HG03060 (cell line): ENCODE results near the gene POU3F1.

Experiments used
- ATAC-seq: cut with Tn5 transposase; IDR thresholded peaks from one replicate; pipeline ENCODE4 v1.9.1; 2021; ENCODE audit warnings: low read depth, moderate number of reproducible peaks; ENCODE audit not compliant: unreplicated experiment

Gene POU3F1

GRCh38 chr1:38046333-38046883 is at the start of gene POU3F1:
Gene POU3F1, minus strand, starts transcription at chr1:38046793. Its CDS starts 50 bp downstream, at chr1:38046743.
- no peak for ATAC-seq

DNA sequence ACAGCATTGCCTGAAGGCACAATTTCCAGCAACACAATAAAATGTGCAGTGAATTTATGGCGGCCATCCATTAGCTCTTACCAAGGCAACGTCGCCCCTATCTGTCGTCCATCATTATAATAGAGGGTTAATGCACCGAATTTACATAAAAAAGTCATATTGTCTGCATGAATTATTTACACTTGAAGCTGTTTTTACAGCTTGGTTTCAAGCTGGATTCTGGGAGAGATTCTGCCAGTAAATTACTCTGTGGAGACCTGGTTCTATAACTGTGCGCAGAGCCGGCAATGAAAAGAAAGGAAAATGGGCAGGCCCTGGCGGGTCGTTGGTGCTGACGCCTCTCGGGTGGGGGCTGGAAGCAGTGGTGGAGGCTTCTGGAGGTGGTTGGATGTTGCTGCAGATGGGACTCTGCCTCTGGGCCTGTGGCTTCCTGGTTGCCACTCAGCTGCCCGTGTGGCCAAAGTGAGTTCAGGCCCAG is 48.9 kb upstream of the POU3F1 start:
- ATAC-seq: no peak

DNA sequence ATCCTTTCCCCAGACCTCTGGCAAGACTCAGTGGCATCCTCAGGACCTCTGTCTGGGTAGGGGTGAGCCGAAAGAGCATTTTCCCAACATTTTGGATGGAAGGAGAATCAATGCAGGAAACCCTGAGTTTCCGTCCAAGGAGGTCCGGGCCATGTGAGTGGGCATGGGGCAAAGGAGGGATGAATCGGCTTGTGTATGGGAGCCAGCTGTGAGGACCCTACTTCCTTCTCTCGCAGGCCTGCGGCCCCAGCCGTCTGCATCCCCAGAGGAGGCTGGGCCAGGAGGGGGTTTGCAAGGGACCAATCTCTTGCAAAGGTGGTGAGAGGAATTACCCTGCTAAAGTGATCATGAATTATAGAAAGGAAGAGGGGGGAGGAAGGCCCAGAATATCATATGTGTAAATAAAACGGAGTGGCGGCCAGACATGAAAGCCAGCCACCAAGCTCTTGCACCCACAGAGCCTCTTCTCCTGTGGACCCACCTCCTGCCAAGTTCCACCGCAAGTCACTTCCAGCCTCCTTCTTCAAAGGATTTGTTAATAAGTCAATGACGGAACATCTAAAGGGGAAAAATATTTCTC is 48.2 kb upstream of the POU3F1 start:
- no peak for ATAC-seq

DNA sequence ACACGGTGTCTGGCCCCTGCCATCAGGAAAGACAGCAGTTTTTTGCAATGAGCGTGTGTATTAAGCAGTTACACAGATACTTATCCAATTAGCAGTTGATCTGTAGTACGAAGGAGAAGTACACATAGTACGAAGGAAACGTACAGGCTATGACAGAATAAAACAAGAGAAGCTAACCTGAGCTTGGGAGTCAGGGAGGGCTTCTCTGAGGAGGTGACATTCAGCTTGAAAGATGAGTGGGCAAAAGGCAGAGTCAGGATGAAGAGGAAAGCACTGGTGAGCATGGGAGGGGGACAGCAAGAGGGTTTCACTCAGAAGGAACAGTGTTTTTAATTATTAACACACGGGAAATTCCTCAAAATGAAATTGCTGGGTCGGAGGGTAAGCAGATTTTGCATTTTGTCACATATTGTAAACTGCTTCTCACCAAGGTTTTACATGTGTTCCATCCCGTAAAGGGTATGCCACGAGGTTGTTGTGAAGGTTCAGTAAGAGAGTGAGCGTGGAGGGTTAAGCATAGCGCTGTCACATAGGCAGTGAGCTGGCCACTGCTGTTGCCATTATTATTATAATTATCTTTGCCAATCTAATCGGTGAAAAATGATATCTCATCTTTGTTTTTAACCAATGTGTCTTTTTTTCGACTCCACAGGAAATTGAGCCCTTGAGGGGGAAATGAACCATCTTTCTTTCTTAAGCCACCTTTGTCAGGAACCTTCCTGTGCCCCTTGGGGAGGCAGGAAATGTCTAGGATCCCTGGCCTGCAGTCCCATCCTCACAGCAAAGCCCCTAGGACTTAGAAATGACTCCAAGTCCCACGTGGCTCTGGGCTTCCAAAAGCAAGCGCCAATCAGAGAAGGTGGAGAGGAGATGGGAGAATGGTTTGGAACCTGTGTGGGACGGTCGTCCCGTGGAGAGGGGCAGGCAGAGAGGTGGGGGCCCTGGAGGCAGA is 47.3 kb upstream of the POU3F1 start:
- no peak for ATAC-seq

DNA sequence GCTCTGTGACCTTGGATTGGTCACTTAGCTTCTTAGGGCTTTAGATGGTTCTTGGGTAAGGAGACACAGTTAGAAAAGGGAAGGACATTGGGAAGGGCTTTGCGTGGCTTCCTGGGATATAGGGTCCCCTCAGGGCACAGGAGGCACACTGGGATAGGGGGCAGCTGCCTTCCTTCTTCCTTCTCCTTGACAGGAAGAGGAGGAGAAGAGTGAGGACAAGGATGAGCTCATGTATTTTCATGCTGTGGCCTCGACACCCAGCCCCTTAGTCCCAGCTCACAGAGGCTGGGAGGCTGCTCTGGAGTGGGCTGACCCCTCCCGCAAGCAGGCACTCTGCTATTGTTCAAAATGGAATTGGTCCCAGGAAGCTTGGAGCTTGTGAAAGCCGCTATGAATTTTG is 45.7 kb upstream of the POU3F1 start:
- no peak for ATAC-seq

DNA sequence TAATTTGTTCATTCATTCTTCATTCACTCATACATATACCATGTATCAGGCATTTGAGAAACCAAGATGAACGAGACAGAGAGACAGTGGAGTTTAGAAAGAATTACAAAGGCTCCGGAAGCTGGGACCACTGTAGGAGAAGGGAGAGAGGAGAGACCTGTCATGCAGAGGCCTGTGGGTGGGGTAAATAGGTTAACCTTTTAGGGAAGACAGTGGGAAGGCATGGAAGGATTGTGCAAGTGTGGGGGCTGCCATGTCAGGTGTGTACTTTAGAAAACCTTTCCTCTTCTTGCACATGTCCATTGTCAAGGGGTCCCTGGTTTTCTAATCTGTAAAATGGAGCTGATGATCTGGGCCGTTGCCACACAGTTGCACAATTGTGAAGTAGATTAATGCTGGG is 44.2 kb upstream of the POU3F1 start:
- no peak for ATAC-seq

- no peak for ATAC-seq
Observed at GRCh38 chr1:38089712-38090360, 43.2 kb upstream of the POU3F1 start.

- ATAC-seq: no peak
Observed at GRCh38 chr1:38088791-38089190, 42.2 kb upstream of the POU3F1 start.

DNA sequence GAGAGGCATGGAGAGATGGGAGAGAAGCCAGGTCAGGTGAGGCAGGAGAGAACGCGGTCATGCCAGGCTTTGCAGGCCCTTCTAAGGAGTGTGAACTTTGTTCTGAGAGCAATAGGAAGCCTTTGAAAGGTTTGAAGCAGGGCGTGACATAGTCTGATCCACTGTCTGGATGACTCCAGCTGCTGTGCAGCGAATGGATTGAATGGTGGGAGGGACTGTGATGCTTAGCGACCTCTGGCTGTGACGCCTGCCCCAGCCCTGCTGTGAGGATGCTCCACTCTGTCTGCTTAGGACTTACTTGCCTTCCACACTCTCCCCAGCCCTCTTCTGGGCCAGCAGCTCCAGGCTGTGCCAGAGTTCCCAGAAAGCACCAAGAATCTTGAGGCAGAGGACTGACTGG is 41.8 kb upstream of the POU3F1 start:
- ATAC-seq: no peak

DNA sequence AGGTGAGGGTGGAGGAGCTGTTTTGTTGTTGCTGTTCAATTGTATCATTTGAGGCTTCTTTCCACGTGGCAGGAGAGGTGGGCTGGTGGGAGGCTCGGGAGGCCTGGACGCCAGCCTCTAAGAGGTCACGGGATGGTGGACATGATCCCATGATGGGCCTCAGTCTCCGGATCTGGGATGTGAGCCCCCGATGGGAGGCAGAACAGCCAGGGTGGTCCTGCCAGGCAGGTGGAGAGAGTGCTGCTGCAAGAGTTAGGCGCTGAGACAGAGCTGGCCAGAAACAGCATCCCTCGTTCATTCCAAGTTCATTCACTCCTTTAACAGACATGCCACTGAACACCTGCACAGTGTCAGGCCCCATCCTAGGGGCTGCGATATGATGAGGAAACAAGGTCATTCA is 41.1 kb upstream of the POU3F1 start:
- ATAC-seq: no peak

DNA sequence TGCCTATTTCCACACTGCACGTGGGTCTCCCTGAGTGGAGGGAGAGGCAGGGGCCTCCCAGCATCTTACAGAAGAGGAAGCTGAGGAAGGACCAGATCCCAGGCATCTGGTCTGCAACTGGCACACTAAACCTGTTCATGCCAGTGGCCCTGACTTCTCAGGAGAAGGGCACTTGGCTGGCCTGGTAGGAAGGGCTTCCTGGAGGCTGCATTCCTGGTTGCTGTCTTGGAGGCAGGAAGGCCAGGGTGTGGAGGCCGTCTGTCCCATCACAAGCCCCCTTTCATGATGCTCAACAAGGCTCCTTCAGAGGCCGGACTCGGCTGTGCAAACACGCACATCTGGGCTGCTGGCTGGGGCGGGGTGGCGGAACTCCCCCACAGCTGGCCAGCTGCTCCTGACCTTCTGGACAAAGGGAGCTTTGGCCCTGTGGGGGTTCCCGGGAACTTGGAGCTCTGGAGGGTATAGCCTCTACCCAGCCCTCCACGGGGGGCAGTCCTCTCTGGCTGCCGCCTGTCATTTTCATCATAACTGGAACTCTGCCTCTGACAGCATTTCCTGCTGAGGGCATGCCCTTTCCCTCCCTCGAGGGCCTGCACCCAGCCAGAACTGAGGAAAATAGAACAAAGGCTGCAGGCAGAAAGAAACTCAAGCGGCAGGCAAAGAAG is 39.2 kb upstream of the POU3F1 start:
- no peak for ATAC-seq

DNA sequence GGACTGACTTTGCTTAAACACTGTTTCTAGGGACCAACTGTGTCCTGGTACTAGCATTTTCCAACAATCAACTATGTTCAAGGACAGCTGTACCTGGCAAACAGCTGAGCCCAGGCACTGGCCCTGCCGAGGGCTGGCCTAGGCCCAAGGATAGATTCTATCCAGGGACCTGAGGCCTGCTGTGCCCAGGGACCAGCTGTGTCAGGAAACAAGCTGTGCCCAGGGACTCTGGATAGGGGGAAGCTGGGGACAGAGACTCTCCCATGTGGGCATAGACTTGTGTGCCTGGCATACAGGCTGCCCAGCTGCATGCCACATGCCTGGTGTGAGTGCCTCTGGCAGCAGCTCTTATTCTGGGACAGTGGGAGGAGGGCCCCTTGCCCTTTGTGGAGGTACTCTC is 38.1 kb upstream of the POU3F1 start:
- no peak for ATAC-seq

- ATAC-seq: no peak
Observed at GRCh38 chr1:38084113-38084512, 37.5 kb upstream of the POU3F1 start.

- no peak for ATAC-seq
Observed at GRCh38 chr1:38083541-38083940, 36.9 kb upstream of the POU3F1 start.

DNA sequence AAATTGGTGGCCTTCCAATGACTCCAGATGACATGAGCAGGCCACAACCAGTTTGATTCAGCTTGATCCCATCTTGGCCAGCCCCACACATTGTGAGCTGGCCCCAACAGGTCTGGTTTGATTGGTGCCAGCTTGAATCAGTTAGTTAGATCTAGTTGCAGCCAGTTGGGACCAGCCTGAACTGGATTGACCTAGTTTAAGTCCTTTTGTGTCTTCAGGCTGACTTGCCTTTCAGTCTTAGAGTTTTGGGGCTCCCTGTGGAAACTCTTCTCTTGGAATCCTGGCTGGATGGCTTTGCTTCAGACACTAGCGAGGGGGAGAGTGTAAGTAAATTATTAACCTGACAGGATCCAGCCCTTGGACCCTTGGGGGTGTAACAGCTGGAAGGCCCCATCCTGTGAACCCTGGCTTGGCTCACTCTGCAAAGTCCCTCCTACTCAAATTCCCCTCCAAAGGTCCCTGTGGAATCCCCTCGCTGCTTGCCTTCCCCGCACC is 36.2 kb upstream of the POU3F1 start:
- no peak for ATAC-seq

- ATAC-seq: no peak
Observed at GRCh38 chr1:38079019-38079418, 32.4 kb upstream of the POU3F1 start.

GRCh38 chr1:38077523-38078147 is 31.0 kb upstream of the POU3F1 start:
- ATAC-seq: no peak

DNA sequence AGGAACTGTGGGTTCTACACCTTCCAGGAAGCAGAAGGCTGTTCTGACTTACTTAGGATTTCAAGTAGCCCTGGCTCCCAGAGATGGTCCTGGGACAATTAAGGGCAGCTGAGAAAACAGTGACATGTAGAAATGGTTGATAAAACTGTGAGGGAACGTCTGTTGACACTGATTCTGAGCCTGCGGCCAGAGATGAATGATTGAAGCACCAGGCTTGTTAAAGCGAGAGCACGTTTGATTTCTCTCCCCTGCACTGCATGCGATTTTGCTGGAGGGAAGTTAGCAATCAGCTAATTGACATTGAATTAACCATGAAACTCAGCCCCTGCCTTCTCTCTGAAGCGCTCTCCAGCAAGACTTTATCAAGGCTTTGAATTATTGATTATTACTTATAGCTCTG is 29.9 kb upstream of the POU3F1 start:
- ATAC-seq: no peak

GRCh38 chr1:38076038-38076437 is 29.4 kb upstream of the POU3F1 start:
- no peak for ATAC-seq

DNA sequence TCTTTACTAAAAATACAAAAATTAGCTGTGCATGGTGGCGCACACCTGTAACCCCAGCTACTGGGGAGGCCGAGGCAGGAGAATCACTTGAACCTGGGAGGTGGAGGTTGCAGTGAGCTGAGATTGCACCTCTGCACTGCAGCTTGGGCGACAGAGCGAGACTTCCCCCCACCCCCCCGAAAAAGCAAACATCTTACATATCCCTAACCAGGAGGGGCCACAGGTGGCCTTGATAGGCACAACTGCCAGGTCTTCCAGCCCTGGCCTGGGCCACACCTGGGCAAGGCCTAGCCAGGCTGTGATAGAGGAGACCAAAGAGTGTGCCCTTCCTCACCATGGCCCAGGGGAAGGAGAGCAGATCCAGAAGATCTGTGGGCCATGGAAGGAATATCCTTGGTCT is 28.6 kb upstream of the POU3F1 start:
- no peak for ATAC-seq
